ENCODE data around the gene SFTA2.

The SFTA2 gene

DNA sequence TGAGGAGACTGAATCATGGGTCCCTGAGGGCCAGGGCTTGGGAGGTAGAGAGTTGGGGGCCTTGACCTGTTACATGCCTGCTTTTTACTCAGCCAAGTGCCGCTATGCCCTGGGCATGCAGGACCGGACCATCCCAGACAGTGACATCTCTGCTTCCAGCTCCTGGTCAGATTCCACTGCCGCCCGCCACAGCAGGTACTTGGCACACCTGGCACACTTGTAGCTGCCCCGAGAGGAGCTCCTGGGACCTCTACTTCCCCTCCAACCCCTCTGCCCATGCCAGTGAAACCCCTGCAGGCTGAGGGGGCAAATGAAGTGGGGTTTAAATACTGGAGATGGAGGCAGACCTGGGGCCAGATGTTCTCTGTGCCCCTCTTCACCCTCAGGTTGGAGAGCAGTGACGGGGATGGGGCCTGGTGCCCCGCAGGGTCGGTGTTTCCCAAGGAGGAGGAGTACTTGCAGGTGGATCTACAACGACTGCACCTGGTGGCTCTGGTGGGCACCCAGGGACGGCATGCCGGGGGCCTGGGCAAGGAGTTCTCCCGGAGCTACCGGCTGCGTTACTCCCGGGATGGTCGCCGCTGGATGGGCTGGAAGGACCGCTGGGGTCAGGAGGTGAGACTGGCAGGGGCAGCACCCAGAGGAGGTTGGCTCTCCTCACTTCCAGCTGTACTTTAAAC lies 43.0 kb downstream of the SFTA2 start:
- no peak for DNase-seq

- no peak for DNase-seq
These were observed 43.8 kb downstream of the SFTA2 start for GRCh38 chr6:30887901-30888815.

DNA sequence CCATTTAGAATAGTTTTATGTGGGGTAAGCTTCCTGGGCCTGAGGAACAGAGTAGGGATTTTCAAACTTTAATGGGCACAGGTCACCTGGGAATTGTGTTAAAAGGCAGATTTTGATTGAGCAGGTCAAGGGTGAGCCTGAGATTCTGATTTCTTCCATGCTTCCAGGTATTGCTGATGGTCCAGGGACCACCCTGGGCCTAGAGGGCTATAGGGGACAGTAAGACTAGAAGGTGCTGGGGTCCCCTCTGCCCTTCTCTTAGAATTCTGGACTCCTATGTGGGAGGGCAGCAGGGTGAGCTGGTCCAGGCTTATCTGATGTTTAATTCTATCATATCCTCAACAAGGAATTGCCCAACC lies 45.1 kb downstream of the SFTA2 start:
- no peak for DNase-seq

- peak; percentile 88 for DNase-seq
These were observed 45.7 kb downstream of the SFTA2 start for GRCh38 chr6:30885999-30886896.

DNA sequence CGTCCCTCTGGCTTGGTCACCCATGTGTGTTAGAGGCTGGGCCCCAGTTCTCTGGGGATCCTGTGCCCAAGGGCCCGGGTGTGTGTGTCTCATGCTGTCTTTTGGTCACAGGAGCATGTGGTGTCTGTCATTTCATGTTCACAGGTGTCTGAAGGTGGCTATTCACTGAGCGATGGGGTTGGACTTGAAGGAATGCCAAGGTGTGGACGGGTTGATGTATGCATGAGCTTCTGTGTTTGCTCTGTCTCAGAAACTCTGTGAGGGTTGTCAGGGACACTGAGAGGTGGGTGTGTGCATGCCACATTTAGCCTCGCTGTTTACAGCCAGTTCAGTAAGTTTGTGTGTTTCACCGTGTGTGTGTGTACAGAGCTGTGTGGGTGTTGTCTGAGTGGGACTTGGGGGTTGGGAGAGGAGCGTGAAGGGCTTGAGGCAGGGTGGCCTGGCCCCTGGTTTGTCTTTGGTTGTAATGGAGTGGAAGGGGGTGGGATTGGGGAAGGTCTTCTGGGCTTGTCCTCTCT lies 46.4 kb downstream of the SFTA2 start:
- no peak for DNase-seq

DNA sequence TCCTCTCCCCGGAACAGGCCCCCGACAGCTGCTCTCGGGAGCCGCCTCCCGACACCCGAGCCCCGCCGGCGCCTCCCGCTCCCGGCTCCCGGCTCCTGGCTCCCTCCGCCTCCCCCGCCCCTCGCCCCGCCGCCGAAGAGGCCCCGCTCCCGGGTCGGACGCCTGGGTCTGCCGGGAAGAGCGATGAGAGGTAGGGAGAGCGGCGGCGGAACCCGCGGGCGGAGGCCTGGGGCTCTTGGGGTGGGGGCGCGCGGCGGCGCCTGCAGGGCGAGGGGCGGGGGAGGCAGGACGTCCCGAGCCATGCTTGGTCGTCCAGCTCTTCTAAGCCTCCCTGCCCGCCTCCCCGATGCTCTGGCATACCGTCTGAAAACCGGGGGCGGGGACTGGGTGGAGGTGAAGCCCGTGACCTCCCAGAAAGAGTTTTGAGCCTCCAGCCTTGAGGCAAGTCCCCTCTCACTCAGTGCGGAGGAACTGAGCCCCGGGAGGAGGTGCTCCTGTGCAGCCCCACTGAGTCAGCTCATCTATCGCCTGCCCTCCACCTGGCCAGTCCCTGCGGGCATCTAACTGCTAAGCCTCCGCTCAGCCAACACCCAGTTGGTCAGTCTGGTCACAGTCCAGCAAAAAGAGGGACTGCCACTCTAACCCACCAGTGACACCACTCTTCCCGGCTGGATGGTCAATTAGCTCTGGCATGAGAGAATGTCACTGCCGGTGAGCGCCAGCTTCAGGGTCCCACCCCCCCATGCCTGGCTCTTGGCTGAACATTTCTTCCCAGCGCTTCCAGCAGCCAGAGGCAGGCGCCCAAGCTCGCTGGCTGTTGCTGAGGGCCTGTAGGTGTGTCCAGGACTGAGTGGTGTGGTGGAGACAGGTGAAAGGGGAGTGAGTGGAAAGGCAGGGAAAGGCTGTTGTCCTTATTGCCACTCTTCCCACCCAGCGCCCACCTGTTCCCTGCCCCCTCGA lies 47.2 kb downstream of the SFTA2 start:
- no peak for DNase-seq

DNA sequence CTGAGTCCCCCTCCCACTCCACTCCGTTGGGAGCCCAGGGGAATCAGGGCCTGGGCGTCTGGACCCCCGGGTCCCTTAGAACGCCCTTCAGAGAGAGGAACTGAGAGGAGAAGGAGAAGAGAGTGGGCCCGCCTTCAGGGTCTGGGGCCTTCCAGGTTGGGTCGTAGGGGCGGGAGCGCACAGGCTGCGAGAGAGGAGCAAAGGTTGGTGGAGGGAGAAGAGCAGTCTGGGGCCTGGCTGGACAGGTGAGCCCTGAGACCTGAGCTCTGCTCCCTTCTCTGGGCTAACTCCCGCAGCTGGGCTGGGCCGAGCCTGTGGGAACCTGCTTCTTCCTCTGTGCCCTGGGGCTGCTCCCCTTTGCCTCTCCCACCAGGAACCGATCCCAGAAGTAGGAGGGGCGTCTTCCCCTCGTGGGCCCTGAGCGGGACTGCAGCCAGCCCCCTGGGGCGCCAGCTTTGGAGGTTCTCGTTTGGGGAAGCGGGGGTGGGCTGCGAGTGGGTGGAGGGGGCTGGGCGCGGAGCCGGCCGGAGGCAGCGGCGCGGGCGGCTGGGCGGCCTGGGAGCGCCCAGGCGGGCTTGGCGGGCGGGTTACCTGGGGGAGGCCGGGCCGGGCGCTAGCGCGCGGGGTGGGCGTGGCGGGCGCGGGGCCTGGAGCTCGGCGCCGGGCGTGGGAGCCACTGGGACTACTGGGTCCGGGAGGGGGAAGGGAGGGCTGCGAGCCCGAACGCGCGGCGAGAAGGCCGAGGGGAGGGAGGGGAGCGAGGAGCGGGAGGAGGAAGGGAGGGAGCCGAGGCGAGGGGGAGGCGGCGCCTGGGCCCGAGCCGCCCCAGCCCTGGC lies 48.1 kb downstream of the SFTA2 start, which contains the start of gene DDR1:
Gene DDR1 (plus strand): TSS at position 835 of the 836 bp plus-strand sequence. CDS start 4,211 bp downstream, outside the sequence.
- DNase-seq = peak; percentile 76

DNA sequence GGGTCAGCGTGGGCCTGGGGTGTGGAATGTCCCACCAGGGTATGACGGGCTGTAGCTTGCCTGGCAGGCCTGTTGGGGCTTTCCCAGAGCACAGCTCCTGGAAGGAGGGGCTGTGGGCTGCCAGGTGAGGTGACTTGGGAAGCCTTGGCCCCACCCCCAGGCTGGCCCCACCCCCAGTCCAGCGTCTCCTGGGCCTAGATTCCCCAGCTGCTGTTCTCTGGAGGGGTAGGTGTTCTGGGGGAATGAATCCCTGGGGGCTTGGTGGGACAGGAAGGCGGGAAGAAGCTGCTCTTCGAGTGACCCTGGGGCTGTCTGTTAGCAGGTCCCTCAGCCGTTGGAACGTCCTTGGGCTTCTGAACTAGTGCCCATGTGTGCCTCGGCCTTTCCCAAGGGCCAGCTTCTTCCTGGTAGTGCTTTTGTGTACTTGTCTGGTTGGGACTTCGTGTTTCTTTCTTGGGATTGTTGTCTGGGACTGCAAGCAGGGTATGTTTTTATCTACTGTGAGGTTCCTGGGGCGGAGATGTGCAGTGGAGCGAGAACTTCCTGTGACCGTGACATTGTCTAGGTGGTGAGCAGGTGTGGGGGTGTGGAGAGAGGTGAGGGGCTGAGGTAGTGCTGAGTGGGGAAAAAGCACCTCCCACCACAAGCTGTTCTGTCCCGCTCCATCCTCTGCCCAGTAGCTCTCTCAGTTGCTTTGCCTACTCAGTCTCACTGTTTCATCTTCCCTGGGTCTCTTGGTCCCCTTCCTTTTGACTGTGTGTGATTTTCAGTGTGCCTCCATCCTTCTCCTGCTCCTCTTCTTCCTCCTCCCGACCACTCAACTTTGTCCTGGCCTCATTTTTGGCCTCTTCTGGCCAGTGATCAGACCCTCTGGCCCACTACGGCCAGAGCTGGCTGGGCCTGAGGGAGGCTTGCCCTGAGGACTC lies 48.9 kb downstream of the SFTA2 start:
- DNase-seq = peak; percentile 89

DNA sequence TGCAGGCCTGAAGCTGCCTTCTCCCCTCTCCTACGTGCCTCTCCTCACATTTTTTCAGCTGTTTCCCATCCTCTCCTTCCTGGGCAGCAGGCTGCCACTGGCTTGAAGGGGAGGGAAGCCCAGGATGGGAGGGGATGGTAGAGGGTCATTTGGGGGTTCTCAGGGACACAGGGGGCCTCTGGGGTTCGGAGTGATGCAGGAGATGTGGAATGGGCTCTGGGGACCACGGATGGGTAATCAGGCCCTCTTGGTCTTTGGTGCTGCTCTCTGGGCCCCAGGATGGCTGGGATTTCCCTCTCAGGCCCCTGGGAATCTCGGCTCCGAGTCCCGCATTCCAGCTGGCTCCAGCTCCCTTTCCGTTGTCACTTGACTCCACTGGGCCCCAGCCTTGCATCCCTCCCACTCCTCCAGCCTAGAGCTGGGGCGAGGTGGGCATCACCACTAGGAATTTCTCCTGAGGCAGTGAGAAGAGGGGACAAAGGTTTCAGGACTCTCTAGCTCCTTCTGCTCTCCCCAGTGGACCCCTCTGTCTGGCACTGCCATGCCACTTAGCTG lies 49.7 kb downstream of the SFTA2 start:
- peak; percentile 56 for DNase-seq

GRCh38 chr6:30881392-30882203 lies 50.4 kb downstream of the SFTA2 start:
- DNase-seq = peak; percentile 15

All from NCI-H2171 (cell line).